HepG2 (cell line): ENCODE results near the gene SNAP91. TPM values are rescaled to one million over a fixed set of nuclear protein-coding genes. Genes with fewer than 3 reads are reported as not detected.
"Not testable (repeated sequence)": the region's sequence is repeated elsewhere in the genome, so short reads cannot be mapped to it uniquely, and the experiment has no call there.

Source experiments
- ATAC-seq: fragments of 200-7000 bp; cut with Tn5 transposase; 3 replicates; pipeline ENCODE4 v1.9.1; 2020; ENCODE audit warnings: mild to moderate bottlenecking, moderate library complexity
- BruUV-seq: library from RNA; stranded (reverse); fragments of 400-500 nt; replicated peaks from 2 replicates; lab custom pipeline; 2021; lab: Mats Ljungman, UMichigan
- CTCF ChIA-PET: fragments of 300-600 bp; formaldehyde crosslinking; extraction: SDS; loops from one replicate; lab custom pipeline; 2021; ENCODE audit warnings: low total read pairs, inconsistent platforms, low intra/inter-chr PET ratio; lab: Yijun Ruan, JAX
- POLR2A ChIA-PET: fragments of 350-600 bp; sonication (Branson Sonifier 250); formaldehyde crosslinking; loops from one replicate; lab custom pipeline; 2020; ENCODE audit warnings: antibody characterized with exemption, inconsistent platforms; lab: Yijun Ruan, JAX
- DNase-seq: peaks from one replicate; pipeline ENCODE4 v3.0.0-alpha.2; 2015; ENCODE audit warnings: low spot score
- FAIRE-seq: peaks from 3 replicates; lab custom pipeline; 2011; peaks lifted over from hg19 to GRCh38; lab: Jason Lieb, UNC
- H2AFZ ChIP-seq: one replicate; pipeline ENCODE4 v1.6.1; 2011; ENCODE audit warnings: low read length, inconsistent platforms
- H3K27ac ChIP-seq: fragments of 300-600 bp; 3 replicates; pipeline ENCODE4 v1.8.0; 2011; ENCODE audit warnings: mixed run types, mild to moderate bottlenecking, mixed read lengths, low read length, inconsistent platforms; ENCODE audit not compliant: insufficient read depth; ENCODE audit errors: extremely low read length
- H3K27me3 ChIP-seq, 2 experiments: fragments of 200-600 bp in 1 of 2; 2 replicates in 1 of 2; 3 replicates in 1 of 2; pipeline versions ENCODE4 v1.6.0 to v1.8.0; 2011; ENCODE audit warnings: low read length in 2 of 2, mild to moderate bottlenecking in 2 of 2, moderate library complexity in 2 of 2, inconsistent platforms in 1 of 2; ENCODE audit not compliant: insufficient read depth in 2 of 2, control insufficient read depth in 1 of 2
- H3K36me3 ChIP-seq, 2 experiments: fragments of 200-600 bp in 1 of 2; replicated peaks in 1 of 2; 2 replicates in 1 of 2; 3 replicates in 1 of 2; pipeline versions ENCODE4 v1.5.1 to v1.8.0; 2011; ENCODE audit warnings: low read length in 2 of 2, inconsistent platforms in 1 of 2; ENCODE audit not compliant: insufficient read depth in 2 of 2, control insufficient read depth in 1 of 2
- H3K4me1 ChIP-seq: 2 replicates; pipeline ENCODE4 v1.5.1; 2012; ENCODE audit warnings: low read length, inconsistent platforms; ENCODE audit not compliant: insufficient read depth
- H3K4me2 ChIP-seq: 2 replicates; pipeline ENCODE4 v1.6.0; 2011; ENCODE audit warnings: low read depth, low read length, inconsistent platforms
- H3K4me3 ChIP-seq, 3 experiments: fragments of 200-600 bp in 1 of 3; sonication (generic), shearing (Covaris generic) in 1 of 3; replicated peaks in 1 of 3; 2 replicates each; pipeline ENCODE4 v1.5.1; 2011 to 2016; ENCODE audit warnings: low read length in 3 of 3, inconsistent platforms in 2 of 3, low read depth in 2 of 3, mild to moderate bottlenecking in 2 of 3, control low read depth in 1 of 3, mixed read lengths in 1 of 3; ENCODE audit not compliant: insufficient read depth in 1 of 3
- H3K79me2 ChIP-seq: one replicate; pipeline ENCODE4 v1.6.1; 2011; ENCODE audit warnings: low read length, inconsistent platforms; ENCODE audit not compliant: insufficient read depth
- H3K9ac ChIP-seq: 2 replicates; pipeline ENCODE4 v1.6.0; 2011; ENCODE audit warnings: mild to moderate bottlenecking, low read depth, low read length, inconsistent platforms; ENCODE audit not compliant: insufficient read depth
- H3K9me3 ChIP-seq: 2 replicates; pipeline ENCODE4 v1.5.1; 2012; ENCODE audit warnings: mild to moderate bottlenecking, low read length
- H4K20me1 ChIP-seq: 2 replicates; pipeline ENCODE4 v1.6.0; 2011; ENCODE audit warnings: inconsistent platforms, mild to moderate bottlenecking, low read length, moderate library complexity; ENCODE audit not compliant: insufficient read depth
- ZFAT ChIP-seq: sonication (generic); formaldehyde crosslinking; conservative IDR thresholded peaks from 2 replicates; pipeline ENCODE4 v1.8.1; 2023; ENCODE audit warnings: missing genetic modification reagents, inconsistent platforms
- WGBS: methylation state at CpG from one replicate; pipeline ENCODE4 v1.1.6; 2017; ENCODE audit warnings: low lambda C conversion rate; 5-methylcytosine and 5-hydroxymethylcytosine counted together
- in situ Hi-C: cut with HindIII; loops from 2 replicates; pipeline ENCODE4 v1.10.0; 2017; ENCODE audit warnings: low pct_unique_long_range_greater_than_20kb; ENCODE audit not compliant: extremely low pct_ligation_motif_present
- intact Hi-C: fragments of 100-400 bp; cut with micrococcal nuclease; formaldehyde crosslinking; loops from one replicate; pipeline ENCODE4 v1.10.0; 2022; ENCODE audit not compliant: unreplicated experiment
- polyA plus RNA-seq, 8 experiments: library from polyadenylated mRNA; depleted of rRNA in 3 of 8; stranded (reverse) in 7 of 8; unstranded in 1 of 8; fragments of >200 nt; fragmentation: Illumina TruSeq in 4 of 8; extraction: Trizol in 4 of 8; gene quantifications; 2 replicates each; pipeline versions ENCODE4 v1.2.1 to v1.2.3, GENCODE V29; 2011 to 2016; ENCODE audit warnings: low read depth in 4 of 8, missing spikeins in 1 of 8, mixed read lengths in 1 of 8; ENCODE audit not compliant: insufficient read depth in 1 of 8
- total RNA-seq, 5 experiments: library from RNA; depleted of rRNA; stranded (reverse); fragments of >200 nt; fragmentation: Illumina TruSeq; extraction: Trizol; gene quantifications; 2 replicates each; pipeline ENCODE4 v1.2.3, GENCODE V29; 2016; ENCODE audit warnings: low read depth in 1 of 5
- TF ChIP-seq, protein P1 (sequence below): sonication (generic); formaldehyde crosslinking; IDR thresholded peaks from 2 replicates; pipeline ENCODE4 v1.8.1; 2022; ENCODE audit warnings: mild to moderate bottlenecking, missing genetic modification reagents
- TF ChIP-seq, protein P2 (sequence below): sonication (generic); formaldehyde crosslinking; IDR thresholded peaks from 2 replicates; pipeline ENCODE4 v1.4.0; 2020; ENCODE audit warnings: missing genetic modification reagents; ENCODE audit errors: not compliant biosample characterization

SNAP91 gene
- total and polyA plus RNA-seq, 2 of the 13 experiments (the other 11 are each of a cell fraction or from before 2014, with no cell fraction given): not detected

DNA sequence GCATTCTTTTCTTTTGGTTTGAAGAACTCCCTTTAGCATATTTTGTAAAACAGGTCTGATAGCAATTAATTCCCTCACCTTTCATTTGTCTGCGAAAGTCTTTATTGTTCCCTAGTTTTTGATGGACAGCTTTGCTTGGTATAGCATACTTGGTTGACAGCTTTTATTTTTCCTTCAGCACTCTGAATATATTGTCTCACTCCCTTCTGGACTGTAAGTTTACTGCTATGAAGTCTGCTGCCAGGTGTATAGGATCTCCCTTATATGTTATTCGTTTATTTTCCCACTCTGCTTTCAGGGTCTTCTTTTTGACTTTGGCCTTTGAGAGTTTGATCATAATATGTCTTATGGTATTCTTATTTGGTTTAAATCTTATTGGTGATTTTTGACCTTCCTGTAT is 47.7 kb upstream of the SNAP91 start:
- H3K27me3 ChIP-seq: no peaks in the 10 kb centered on the region
- no peak overlapping the region for H3K4me3 ChIP-seq
- no peaks in the 10 kb centered on the region for H3K36me3 ChIP-seq
- H2AFZ ChIP-seq: no peak overlapping the region
- FAIRE-seq: no peak
- ATAC-seq: no peak
- POLR2A ChIA-PET: no interaction called here
- no TSS peak for BruUV-seq
- no peaks in the 10 kb centered on the region for H3K4me1 ChIP-seq
- no peak for DNase-seq
- CTCF ChIA-PET: no interaction called here
- H3K27ac ChIP-seq: no peak overlapping the region
- H3K79me2 ChIP-seq: no peaks in the 10 kb centered on the region
- no peaks in the 10 kb centered on the region for H4K20me1 ChIP-seq
- 3% methylated on average over 2 of the region's 2 CpGs for WGBS
- H3K4me2 ChIP-seq: no peak overlapping the region
- peaks cover 42% of the 10 kb centered on the region for H3K9me3 ChIP-seq
- in situ Hi-C loops: no loop called here
- no peak overlapping the region for H3K9ac ChIP-seq
- TF ChIP-seq, protein P1, sequence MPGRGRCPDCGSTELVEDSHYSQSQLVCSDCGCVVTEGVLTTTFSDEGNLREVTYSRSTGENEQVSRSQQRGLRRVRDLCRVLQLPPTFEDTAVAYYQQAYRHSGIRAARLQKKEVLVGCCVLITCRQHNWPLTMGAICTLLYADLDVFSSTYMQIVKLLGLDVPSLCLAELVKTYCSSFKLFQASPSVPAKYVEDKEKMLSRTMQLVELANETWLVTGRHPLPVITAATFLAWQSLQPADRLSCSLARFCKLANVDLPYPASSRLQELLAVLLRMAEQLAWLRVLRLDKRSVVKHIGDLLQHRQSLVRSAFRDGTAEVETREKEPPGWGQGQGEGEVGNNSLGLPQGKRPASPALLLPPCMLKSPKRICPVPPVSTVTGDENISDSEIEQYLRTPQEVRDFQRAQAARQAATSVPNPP: no peak
- no peak for TF ChIP-seq ZFAT (CRISPR knock-in tag)
- TF ChIP-seq, protein P2, sequence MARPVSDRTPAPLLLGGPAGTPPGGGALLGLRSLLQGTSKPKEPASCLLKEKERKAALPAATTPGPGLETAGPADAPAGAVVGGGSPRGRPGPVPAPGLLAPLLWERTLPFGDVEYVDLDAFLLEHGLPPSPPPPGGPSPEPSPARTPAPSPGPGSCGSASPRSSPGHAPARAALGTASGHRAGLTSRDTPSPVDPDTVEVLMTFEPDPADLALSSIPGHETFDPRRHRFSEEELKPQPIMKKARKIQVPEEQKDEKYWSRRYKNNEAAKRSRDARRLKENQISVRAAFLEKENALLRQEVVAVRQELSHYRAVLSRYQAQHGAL (CRISPR knock-in tag): no peak
- intact Hi-C loops: no loop called here

DNA sequence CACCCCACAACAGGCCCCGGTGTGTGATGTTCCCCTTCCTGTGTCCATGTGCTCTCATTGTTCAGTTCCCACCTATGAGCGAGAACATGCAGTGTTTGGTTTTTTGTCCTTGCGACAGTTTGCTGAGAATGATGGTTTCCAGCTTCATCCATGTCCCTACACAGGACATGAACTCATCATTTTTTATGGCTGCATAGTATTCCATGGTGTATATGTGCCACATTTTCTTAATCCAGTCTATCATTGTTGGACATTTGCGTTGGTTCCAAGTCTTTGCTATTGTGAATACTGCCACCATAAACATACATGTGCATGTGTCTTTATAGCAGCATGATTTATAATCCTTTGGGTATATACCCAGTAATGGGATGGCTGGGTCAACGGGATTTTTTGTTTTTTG is 43.5 kb upstream of the SNAP91 start:
- H4K20me1 ChIP-seq, ATAC-seq, FAIRE-seq, H3K4me2 ChIP-seq, POLR2A ChIA-PET, in situ Hi-C loops, H3K27ac ChIP-seq, H3K79me2 ChIP-seq, H3K4me3 ChIP-seq, DNase-seq, CTCF ChIA-PET, BruUV-seq, H2AFZ ChIP-seq, intact Hi-C loops, H3K9ac ChIP-seq, H3K27me3 ChIP-seq, H3K4me1 ChIP-seq, H3K36me3 ChIP-seq: not testable (repeated sequence)
- WGBS: 4% methylated on average over 5 of the region's 5 CpGs
- H3K9me3 ChIP-seq: peaks cover 27% of the 10 kb centered on the region; the same call in 1 of the 2 replicates
